Stimulated activated CD4-positive, alpha-beta T cell treated with anti-CD3 and anti-CD28 coated beads, Interleukin-15, amount 100 ng/mL, for 48 hours (primary cell): Measurements from ENCODE around the gene KPNB1.

Experiments
- DNase-seq, 2 donors: peaks; one replicate each; pipeline ENCODE4 v3.0.0-alpha.2; 2020; ENCODE audit warnings: low read depth in 2 of 2

KPNB1 gene

DNA sequence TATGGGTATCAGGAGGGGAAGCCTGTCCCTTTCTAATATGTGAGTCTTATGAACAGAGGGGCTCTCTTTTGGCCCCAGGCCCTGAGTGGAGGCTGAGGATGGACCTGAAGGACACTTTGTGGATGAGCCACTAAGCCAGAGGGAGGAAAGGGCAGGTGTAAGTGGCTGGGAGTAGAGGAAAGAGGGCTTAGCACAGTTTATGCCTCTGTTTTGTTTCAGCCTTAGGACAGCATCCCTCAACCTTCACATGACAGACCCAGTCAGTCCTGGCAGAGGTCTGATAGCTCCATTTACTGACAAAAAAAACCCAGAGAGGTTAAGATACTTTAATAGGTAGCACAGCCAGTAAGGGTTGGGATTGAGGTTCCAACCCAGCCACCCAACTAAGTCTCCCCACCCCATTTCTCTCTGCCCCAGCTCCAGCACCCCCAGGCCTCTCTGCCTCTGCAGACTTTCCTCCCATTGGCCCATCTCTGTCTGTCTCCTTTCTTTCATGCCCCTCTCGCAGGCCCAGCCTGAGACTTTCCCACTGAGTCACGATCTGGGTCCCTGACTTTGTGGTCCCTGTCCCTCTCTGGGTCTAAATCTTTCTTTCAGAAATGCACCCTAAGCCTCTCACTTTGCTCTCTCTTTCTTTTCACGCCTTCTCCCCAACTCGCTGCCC is 78.6 kb downstream of the KPNB1 start:
- DNase-seq: no peak

GRCh38 chr17:47729476-47729875 is 79.8 kb downstream of the KPNB1 start:
- DNase-seq: no peak

DNA sequence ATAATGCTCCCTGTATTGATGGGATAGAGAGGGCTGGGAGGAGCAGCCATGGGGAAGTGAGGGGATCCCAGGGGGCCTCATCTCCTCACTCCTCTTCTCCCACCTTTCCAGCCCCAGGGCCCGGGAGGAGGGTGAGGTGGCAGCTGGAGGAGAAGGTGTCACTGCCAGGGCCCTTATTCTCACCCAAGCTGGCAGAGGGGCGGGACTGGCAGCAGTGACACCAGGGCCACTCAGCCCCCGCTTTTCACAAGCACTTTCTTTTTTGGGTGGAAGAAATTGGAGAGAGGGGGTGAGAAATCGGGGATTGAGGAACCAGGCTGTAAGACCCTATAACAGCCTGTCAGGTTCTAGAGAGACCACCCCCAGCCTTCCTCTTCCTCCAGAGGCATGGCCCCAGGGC is 81.0 kb downstream of the KPNB1 start:
- no peak for DNase-seq

DNA sequence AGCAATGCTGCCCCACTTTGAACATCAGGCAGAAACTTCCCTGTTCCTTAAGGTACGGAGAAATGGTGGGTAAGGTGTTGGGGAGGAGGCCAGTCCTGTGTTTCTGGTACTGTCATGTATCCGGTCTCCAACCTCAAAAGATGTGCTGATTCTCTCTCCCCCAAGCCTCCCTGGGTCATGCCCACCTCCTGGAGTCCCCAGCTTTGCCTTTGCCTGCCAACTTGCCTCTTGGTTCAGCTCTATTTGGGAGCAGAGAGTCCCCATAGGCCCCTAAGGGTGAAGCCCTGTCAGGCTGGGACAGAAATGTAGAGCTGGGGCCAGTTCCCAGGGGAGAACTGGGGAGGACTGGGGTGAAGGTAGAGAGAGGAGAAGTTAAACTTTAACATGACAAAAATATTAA is 81.7 kb downstream of the KPNB1 start:
- no peak for DNase-seq

DNA sequence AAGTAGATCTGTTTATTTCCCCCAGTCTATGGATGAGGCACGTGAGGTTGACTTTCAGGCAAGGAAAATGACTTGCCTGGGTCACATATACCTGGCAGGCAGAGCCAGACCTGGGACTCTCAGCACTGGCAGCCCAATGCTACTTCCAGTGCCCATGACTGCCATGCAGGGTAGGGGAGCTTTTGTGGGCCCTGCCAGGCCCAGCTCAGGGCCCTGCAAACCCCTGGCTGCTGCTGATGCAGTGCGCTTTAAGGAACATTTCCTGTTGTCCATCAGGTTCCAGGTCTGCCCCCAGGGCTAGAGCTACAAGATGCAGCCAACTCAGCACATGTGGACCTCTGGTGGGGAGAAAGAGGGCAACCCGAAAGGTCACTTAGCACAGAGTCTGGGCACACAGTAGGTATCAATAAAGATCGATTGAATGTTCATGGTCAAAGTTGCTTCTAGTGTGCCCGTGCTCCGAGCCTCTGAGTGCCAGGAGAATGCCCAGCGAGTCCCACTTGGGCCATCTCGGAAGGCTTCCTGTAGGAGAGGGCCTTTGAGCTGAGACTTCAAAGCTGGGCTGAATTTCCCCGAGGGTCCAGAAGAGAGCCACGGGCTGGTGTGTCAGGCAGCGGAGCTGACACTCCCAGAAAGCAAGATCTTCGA is 82.8 kb downstream of the KPNB1 start:
- no peak for DNase-seq

- peak; percentile 85 to 91 for DNase-seq
Measured at GRCh38 chr17:47733047-47733673, 83.4 kb downstream of the KPNB1 start, which contains the start of gene TBX21. TBX21 (plus strand) TSS chr17:47733236; CDS start chr17:47733455, 219 bp downstream.

DNA sequence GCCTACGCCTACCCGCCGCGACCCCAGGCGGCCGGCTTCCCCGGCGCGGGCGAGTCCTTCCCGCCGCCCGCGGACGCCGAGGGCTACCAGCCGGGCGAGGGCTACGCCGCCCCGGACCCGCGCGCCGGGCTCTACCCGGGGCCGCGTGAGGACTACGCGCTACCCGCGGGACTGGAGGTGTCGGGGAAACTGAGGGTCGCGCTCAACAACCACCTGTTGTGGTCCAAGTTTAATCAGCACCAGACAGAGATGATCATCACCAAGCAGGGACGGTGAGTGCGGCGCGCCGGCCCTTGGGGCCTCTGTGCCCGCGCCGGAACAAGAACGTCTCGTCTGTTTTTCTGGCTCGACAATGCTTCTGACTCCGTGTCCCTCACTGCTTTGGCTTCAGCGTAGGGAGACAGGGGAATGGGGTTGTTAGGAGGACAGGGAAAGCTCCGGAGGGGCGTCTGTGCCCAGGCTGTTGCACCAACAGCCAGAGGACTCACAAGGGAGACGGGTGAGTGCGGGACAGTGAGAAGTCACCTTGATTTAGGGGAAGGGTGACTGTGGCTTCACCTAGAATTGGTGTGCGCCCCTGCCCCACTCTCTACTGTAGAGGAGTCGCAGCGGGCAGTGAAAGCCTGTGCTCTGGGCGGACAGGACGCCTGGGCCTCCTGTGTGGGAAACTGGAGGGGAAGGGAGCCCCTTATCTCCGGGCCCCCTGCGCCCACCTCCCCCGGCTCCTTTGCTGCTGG is 84.1 kb downstream of the KPNB1 start:
- no peak for DNase-seq

DNA sequence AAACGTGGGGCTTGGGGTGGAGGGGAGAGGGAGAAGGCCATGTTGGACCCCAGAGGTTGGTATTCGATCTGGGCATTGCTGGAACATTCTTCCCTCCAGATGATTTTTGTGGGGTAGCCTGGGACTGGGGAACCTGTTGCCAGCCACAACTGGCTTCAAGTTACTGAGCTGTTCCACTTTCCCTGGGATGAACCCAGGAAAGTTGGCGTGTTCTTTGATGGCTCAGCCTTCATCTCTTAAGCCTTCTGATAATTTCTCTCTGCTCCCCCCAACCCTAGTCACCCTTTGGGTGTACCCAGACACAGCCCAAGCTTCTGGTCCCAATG is 85.4 kb downstream of the KPNB1 start:
- DNase-seq: no peak
